Astrocyte (in vitro differentiated cells and primary cell): ENCODE measurements around the gene OPALIN.

Experiments
- EZH2 ChIP-seq: IDR thresholded peaks from 2 replicates; pipeline ENCODE4 v1.6.1; 2012; ENCODE audit warnings: mild to moderate bottlenecking, low read length, inconsistent platforms; ENCODE audit not compliant: insufficient read depth
- TF ChIP-seq, protein P1 (sequence below): IDR thresholded peaks from 2 replicates; pipeline ENCODE4 v1.5.1; 2011; ENCODE audit warnings: low read depth, mild to moderate bottlenecking, inconsistent platforms, low read length, moderate library complexity; ENCODE audit not compliant: insufficient read depth

DNA sequence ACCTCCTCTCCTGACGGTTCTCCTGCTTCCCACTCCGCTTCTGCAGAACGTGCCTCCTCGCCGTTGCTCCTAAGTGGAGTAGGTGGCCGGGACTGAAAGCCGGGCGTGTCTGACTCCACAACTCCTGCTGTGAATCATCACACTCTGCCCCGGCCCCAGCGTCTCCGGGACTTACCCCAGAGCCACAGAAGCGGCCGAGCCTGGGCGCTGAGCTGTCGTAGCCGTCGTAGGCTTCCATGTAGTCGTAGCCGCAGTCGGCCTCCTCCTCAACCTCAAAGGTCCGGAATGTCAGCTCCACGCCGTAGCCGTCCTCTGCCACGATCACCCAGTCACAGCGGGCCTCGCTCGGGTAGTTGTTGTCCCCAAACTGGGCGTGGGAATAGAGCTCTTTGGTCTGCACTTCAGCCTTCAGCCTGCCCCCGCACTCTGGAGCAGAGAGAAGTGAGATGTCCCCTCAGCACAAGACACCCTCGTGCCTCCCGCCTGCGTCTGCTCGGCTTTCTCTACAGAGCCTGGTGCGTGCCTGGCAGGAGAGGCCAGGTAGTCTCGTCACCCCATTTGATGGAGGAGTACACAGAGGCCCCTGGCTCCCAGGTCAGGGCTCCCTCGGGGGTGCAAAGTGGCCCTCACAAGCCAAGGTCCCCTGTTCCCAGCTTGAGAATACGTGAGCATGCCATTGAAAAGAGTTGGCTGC is 11.2 kb upstream of the OPALIN start:
- TF ChIP-seq, protein P1, sequence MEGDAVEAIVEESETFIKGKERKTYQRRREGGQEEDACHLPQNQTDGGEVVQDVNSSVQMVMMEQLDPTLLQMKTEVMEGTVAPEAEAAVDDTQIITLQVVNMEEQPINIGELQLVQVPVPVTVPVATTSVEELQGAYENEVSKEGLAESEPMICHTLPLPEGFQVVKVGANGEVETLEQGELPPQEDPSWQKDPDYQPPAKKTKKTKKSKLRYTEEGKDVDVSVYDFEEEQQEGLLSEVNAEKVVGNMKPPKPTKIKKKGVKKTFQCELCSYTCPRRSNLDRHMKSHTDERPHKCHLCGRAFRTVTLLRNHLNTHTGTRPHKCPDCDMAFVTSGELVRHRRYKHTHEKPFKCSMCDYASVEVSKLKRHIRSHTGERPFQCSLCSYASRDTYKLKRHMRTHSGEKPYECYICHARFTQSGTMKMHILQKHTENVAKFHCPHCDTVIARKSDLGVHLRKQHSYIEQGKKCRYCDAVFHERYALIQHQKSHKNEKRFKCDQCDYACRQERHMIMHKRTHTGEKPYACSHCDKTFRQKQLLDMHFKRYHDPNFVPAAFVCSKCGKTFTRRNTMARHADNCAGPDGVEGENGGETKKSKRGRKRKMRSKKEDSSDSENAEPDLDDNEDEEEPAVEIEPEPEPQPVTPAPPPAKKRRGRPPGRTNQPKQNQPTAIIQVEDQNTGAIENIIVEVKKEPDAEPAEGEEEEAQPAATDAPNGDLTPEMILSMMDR = no peak
- TF ChIP-seq EZH2 = no peak
